HepG2 (cell line): Measurements from ENCODE around the gene TSNAXIP1. TPM values are rescaled to one million over a fixed set of nuclear protein-coding genes. Genes with fewer than 3 reads are reported as not detected.
A peak's percentile ranks its signal among the peaks of the same experiment; 100 is the strongest.

ENCODE experiments used
- MXI1 ChIP-seq: IDR thresholded peaks from 3 replicates; pipeline ENCODE4 v1.6.1; 2012; ENCODE audit warnings: low read depth, low read length, inconsistent platforms, borderline replicate concordance
- RERE ChIP-seq: IDR thresholded peaks from 2 replicates; pipeline ENCODE4 v1.6.1; 2016; ENCODE audit warnings: low read depth, missing genetic modification reagents, missing compliant biosample characterization
- SAP130 ChIP-seq: IDR thresholded peaks from 2 replicates; pipeline ENCODE4 v1.6.1; 2016; ENCODE audit warnings: low read depth
- SIN3B ChIP-seq: fragments of 150-350 bp; IDR thresholded peaks from 2 replicates; pipeline ENCODE4 v1.6.1; 2014; ENCODE audit warnings: low read length
- TBP ChIP-seq: sonication (generic); formaldehyde crosslinking; IDR thresholded peaks from 2 replicates; pipeline ENCODE4 v1.5.0; 2020; ENCODE audit warnings: missing genetic modification reagents
- WIZ ChIP-seq: sonication (generic); formaldehyde crosslinking; IDR thresholded peaks from 2 replicates; pipeline ENCODE4 v1.5.1; 2020; ENCODE audit warnings: mild to moderate bottlenecking, missing genetic modification reagents
- YEATS4 ChIP-seq: sonication (generic); formaldehyde crosslinking; IDR thresholded peaks from 2 replicates; pipeline ENCODE4 v1.4.0; 2020; ENCODE audit warnings: missing genetic modification reagents, borderline replicate concordance
- ZNF260 ChIP-seq: sonication (generic); formaldehyde crosslinking; IDR thresholded peaks from 2 replicates; pipeline ENCODE4 v1.4.0; 2020; ENCODE audit warnings: missing genetic modification reagents, low read depth, mild to moderate bottlenecking, borderline replicate concordance
- ZNF280B ChIP-seq: sonication (generic); formaldehyde crosslinking; IDR thresholded peaks from 2 replicates; pipeline ENCODE4 v1.5.0; 2020; ENCODE audit warnings: missing genetic modification reagents, mild to moderate bottlenecking, borderline replicate concordance
- ZNF660 ChIP-seq: sonication (generic); formaldehyde crosslinking; IDR thresholded peaks from 2 replicates; pipeline ENCODE4 v1.5.1; 2020; ENCODE audit warnings: mild to moderate bottlenecking, low read depth, missing genetic modification reagents, borderline replicate concordance
- ZNF724P ChIP-seq: sonication (generic); formaldehyde crosslinking; IDR thresholded peaks from 2 replicates; pipeline ENCODE4 v1.8.0; 2022; ENCODE audit warnings: missing genetic modification reagents, borderline replicate concordance
- ZSCAN20 ChIP-seq: sonication (generic); formaldehyde crosslinking; IDR thresholded peaks from 2 replicates; pipeline ENCODE4 v1.4.0; 2020; ENCODE audit warnings: missing genetic modification reagents, mild to moderate bottlenecking, borderline replicate concordance
- polyA plus RNA-seq, 8 experiments: library from polyadenylated mRNA; depleted of rRNA in 3 of 8; stranded (reverse) in 7 of 8; unstranded in 1 of 8; fragments of >200 nt; fragmentation: Illumina TruSeq in 4 of 8; extraction: Trizol in 4 of 8; gene quantifications; 2 replicates each; pipeline versions ENCODE4 v1.2.1 to v1.2.3, GENCODE V29; 2011 to 2016; ENCODE audit warnings: low read depth in 4 of 8, missing spikeins in 1 of 8, mixed read lengths in 1 of 8; ENCODE audit not compliant: insufficient read depth in 1 of 8
- total RNA-seq, 5 experiments: library from RNA; depleted of rRNA; stranded (reverse); fragments of >200 nt; fragmentation: Illumina TruSeq; extraction: Trizol; gene quantifications; 2 replicates each; pipeline ENCODE4 v1.2.3, GENCODE V29; 2016; ENCODE audit warnings: low read depth in 1 of 5
- TF ChIP-seq, protein P1 (sequence below): sonication (generic); formaldehyde crosslinking; conservative IDR thresholded peaks from 2 replicates; pipeline ENCODE4 v1.4.0; 2020; ENCODE audit warnings: mild to moderate bottlenecking, missing genetic modification reagents, moderate library complexity
- TF ChIP-seq, protein P2 (sequence below): sonication (generic); formaldehyde crosslinking; IDR thresholded peaks from 2 replicates; pipeline ENCODE4 v1.4.0; 2020; ENCODE audit warnings: missing genetic modification reagents

TSNAXIP1 gene
- total and polyA plus RNA-seq, 2 of the 13 experiments (the other 11 are each of a cell fraction or from before 2014, with no cell fraction given) = 0.37 to 0.86 TPM

DNA sequence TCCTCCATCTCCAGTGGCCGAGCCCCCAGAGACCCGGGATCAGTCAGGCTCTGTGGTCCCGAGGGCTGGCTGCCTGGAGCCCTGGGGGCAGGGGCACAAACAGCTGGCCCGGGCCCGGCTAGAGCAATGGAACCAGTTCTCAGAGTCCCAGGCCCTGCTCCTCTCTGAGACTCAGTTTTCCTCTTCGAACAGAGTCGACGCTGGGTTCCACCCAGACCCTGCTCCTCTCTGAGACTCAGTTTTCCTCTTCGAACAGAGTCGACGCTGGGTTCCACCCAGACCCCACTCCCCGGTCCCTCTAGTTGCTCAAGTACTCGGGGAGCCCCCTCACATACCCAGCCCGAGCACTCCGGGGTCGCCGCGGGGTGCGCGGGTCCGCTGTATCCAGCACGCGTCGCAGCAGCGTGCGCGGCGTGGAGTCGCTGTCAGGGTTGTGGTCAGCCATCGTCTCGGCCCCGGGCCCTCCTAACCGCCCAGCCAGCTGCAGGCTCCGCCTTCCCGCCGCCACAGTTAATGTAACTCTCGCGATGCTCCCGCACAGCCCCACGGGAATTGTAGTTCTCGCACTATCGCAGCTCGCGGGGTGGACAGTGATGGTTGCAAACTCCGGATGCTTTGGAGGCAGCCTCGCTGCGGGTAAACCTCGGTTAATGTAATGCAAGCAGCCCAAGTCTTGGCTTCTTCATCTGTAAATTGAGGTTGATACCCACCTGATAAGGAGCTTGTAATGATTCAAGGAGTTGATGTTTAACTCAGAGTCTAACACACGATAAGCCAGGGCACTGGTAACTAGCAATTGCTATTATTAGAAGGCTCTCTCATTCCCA is 26.9 kb downstream of the TSNAXIP1 start (continued):
- TF ChIP-seq RERE (peak; percentile 15; the same call in 1 of the 2 replicates), ZNF260 (0 out of 2 replicates have a peak, but pooled peaks have one; percentile 51), TBP (no peak), ZNF280B (CRISPR knock-in tag) (peak; percentile 94; the same call in 1 of the 2 replicates), SIN3B (peak; percentile 84), ZSCAN20 (CRISPR knock-in tag) (peak; percentile 85; the same call in 1 of the 2 replicates), ZNF724P (CRISPR knock-in tag) (peak; percentile 47; the same call in 1 of the 2 replicates), MXI1 (peak; percentile 98), ZNF660 (CRISPR knock-in tag) (no peak), YEATS4 (peak; percentile 78; the same call in 1 of the 2 replicates), SAP130 (CRISPR knock-in tag) (peak; percentile 96), WIZ (CRISPR knock-in tag) (peak; percentile 63; the same call in 1 of the 2 replicates)
- TF ChIP-seq, protein P1, sequence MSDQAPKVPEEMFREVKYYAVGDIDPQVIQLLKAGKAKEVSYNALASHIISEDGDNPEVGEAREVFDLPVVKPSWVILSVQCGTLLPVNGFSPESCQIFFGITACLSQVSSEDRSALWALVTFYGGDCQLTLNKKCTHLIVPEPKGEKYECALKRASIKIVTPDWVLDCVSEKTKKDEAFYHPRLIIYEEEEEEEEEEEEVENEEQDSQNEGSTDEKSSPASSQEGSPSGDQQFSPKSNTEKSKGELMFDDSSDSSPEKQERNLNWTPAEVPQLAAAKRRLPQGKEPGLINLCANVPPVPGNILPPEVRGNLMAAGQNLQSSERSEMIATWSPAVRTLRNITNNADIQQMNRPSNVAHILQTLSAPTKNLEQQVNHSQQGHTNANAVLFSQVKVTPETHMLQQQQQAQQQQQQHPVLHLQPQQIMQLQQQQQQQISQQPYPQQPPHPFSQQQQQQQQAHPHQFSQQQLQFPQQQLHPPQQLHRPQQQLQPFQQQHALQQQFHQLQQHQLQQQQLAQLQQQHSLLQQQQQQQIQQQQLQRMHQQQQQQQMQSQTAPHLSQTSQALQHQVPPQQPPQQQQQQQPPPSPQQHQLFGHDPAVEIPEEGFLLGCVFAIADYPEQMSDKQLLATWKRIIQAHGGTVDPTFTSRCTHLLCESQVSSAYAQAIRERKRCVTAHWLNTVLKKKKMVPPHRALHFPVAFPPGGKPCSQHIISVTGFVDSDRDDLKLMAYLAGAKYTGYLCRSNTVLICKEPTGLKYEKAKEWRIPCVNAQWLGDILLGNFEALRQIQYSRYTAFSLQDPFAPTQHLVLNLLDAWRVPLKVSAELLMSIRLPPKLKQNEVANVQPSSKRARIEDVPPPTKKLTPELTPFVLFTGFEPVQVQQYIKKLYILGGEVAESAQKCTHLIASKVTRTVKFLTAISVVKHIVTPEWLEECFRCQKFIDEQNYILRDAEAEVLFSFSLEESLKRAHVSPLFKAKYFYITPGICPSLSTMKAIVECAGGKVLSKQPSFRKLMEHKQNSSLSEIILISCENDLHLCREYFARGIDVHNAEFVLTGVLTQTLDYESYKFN (CRISPR knock-in tag) = no peak
- TF ChIP-seq, protein P2, sequence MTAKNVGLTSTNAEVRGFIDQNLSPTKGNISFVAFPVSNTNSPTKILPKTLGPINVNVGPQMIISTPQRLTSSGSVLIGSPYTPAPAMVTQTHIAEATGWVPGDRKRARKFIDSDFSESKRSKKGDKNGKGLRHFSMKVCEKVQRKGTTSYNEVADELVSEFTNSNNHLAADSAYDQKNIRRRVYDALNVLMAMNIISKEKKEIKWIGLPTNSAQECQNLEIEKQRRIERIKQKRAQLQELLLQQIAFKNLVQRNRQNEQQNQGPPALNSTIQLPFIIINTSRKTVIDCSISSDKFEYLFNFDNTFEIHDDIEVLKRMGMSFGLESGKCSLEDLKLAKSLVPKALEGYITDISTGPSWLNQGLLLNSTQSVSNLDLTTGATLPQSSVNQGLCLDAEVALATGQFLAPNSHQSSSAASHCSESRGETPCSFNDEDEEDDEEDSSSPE = peak; percentile 98
